Stimulated activated CD8-positive, alpha-beta memory T cell treated with anti-CD3 and anti-CD28 coated beads, Interleukin-4, amount 100 ng/mL, for 1 hour (primary cell): ENCODE measurements around the gene OR52D1.

ENCODE experiments used
- DNase-seq, 2 donors: peaks; one replicate each; pipeline ENCODE4 v3.0.0-alpha.2; 2020; ENCODE audit warnings: low read depth in 2 of 2, low spot score in 1 of 2

OR52D1 gene

DNA sequence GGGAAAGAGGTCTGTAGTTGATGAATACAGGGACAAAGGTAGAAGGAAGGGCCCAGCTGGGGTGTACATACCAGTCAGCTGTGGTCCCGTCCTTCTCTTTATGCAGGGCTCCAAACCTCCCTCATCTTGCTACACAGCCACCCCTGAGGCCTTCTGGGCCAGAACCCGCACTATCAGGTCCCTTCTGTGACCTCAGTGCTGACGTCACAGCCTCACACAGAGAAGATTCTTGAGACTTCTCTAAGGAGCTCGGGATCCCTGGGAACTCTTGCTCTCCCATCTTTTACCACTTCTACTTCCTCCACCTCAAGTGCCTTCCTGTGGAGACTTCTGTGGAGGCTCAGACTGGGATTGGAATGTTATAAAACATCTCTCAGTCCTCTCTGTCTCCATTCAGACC, 21.3 kb downstream of the OR52D1 start, which contains the start of gene UBQLN3:
Gene UBQLN3, minus strand, starts transcription at position 155 of the 400 bp plus-strand sequence. CDS start 399 bp downstream, outside the sequence.
- DNase-seq, result no peak

GRCh38 chr11:5514841-5515240, 26.4 kb downstream of the OR52D1 start:
- no peak for DNase-seq

- no peak for DNase-seq
These were observed 28.1 kb downstream of the OR52D1 start, which contains the start of gene UBQLNL for GRCh38 chr11:5516599-5516998. TSS of gene UBQLNL (minus strand) at chr11:5516699. CDS start at chr11:5516441, 258 bp downstream.

DNA sequence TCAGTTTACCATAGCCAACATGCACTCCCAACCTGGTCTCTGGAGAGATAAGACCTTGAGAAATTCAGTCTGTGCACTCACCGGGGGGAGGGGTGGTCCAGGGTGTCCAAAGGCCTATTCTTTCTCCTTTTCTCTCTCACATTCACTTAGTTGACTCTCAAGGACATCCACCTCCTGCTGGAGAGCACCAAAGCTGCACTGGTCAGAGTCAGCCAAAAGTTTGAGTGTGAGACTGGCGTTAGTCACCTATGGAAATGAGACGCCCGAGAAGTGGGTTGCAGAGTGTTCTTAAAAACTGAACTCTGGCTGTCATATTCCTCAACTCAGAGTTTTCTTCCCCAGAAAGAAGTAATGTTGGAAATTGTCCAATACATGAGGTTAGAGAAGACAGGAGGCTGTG, 33.1 kb downstream of the OR52D1 start:
- DNase-seq, result no peak

GRCh38 chr11:5522308-5522707, 33.8 kb downstream of the OR52D1 start:
- no peak for DNase-seq

DNA sequence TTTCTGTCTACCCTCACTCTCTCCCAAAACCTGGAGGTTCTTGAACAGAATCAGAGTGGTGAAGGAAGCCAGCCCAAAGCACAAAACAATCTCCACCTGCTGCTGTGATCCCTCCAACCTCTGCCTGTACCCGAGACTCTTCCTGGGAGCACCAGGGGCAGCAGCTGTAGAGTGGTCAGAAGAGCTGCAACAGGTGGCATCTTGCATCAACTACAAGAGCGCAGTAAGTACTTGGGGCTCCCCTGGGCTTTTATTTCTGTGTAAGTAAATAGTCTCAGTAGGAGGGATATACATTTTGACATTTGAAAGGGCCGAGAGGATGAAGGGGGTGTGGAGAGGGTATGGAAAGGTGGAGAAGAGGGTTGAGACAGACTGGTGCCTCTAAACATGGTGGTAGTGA, 36.3 kb downstream of the OR52D1 start:
- no peak for DNase-seq

GRCh38 chr11:5527716-5528115, 39.2 kb downstream of the OR52D1 start:
- DNase-seq, result no peak

DNA sequence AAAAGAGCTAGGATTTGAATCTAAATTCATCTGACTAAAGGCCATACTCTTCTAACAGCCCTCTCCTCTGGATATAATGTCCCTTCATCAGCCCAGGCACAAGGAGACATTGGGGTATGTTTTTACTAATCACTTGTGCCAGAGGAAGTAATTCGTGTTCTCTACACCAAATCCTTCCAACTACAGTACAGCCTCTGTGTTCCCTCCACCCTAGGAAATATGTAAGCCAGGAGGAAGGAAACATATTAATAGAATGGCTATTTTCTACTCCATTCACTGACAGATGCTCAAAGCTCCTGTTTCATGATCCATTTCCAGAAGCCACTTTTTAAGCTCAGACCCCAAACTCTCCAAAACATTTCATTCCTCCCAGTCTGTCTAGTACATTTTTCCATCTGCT, 40.0 kb downstream of the OR52D1 start:
- no peak for DNase-seq

DNA sequence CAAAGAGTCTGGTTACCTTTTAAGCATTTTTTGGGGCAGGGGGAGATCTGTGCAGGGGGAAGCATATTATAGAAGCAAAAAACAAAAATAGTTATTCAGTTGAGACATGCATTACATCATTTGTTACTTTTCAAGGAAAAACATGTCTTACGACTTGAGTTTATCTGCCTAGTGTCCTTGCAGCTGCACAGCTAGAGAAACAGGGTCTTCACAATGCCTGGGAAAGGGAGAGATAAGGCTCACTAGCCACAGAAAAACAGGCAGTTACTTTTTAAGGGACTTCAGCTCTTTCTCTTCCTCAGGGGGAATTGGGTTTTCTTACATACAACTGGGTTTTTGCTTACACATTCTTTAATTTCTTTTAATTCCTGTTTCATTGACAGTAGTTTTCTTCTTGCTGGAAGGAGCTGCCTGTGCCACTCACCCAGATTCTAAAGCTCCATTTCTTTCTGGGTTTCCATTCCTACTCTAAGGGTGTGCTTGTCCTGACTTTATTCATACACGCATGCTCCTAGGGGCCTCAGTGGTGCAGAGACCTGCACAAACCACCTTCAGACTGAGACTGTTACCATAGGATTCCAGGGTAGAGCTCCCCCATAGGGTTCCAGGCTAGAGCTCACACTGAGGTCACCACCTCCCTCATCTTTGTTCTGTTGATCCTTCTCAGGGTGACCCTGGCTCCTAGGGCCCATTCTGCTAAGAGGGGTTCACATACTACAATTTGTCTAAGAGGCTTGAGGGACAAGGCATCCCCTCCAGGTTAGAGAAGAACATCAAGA, 42.8 kb downstream of the OR52D1 start:
- DNase-seq, result no peak

DNA sequence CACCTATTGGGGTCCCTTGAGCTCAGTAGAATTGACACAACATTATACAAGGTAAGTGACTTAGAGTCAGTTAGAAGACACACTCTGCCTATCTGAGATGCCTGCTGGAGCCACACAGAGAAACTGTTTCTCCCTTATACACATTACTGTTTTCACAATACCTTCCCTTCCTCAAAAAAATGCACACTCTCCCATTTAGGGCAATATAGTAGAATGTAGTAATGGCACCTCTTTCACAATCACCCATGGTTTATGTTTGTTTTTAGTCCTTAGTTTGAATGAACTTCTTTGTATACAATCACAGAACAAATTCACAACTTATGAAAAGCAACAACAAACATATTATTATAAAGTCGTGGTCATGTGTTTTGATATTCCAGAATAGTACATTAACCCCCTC, 45.6 kb downstream of the OR52D1 start:
- no peak for DNase-seq

- no peak for DNase-seq
These were observed 48.0 kb downstream of the OR52D1 start for GRCh38 chr11:5536482-5536881.
